NCI-H146 treated with DMSO at 0.1 percent for 48 hours (cell line): Measurements from ENCODE around the gene MICAL3.

Experiments
- DNase-seq: peaks from one replicate; lab custom pipeline; 2025; ENCODE audit not compliant: unreplicated experiment; lab: John Stamatoyannopoulos, UW

MICAL3 gene

DNA sequence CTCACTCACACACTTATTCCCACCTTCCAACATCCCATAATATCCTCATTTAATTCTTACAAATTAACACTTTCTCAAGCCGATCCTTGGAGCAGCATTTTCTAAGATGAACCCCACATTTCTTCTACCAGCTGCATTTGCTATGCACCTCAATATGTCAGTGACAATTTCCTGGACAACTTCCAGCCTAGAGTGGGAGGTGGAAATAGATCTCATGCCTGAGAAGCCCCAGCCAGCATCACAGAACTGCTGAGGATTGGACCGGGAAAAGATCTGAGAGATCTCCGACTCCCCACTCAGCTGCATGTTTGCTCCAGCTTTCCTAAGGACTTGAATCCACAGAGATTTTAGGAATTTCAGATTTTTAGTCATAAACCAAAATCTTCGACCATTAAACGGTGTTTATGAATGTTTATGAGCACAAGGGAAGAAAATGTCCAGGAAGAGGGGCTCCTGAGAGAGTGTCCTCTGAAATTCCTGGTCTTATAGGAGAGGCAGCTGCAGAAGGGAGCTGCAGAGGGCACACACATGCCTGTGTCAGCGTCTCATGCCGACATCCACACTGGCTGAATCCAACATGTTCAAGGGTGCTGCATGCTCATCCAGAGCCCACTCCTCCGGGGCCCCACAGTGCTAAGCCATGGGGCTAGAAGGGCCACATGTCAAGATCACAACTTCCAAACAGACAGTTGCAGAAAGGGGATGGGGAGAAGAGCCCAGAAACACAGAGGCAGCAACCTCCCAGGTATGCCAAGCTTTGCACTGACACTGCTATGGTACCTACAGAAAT is 68.6 kb downstream of the MICAL3 start:
- DNase-seq, result no peak

DNA sequence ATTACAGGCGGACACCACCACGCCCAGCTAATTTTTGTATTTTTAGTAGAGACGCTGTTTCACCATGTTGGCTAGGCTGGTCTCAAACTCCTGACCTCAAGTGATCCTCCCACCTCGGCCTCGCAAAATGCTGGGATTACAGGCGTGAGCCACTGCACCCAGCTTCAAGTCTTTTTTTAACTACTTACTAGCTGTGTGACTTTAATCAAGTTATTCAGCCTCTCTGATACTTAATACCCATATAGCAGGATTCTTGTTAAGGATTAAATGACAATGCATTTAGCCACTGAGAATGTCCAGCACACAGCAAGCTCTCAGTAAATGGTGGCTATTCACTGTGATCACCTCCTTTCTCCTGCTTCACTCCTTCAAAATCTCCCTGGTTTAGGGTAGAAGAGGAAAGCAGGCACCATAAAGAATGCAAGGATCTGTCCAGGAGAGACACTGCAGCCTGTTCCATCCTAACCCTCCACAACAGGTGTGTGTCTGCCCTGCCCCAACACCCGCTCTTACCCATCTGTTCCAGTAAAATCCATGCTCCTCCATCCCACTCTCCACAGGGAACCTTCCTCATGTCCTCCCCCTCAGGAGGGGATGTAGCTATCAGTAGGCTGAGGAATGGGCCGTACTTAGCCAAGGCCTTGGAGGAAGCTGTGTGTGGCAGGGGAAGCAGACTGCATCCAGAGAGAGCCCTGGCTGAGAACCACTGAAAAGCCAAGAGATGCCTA is 69.3 kb downstream of the MICAL3 start:
- no peak for DNase-seq

DNA sequence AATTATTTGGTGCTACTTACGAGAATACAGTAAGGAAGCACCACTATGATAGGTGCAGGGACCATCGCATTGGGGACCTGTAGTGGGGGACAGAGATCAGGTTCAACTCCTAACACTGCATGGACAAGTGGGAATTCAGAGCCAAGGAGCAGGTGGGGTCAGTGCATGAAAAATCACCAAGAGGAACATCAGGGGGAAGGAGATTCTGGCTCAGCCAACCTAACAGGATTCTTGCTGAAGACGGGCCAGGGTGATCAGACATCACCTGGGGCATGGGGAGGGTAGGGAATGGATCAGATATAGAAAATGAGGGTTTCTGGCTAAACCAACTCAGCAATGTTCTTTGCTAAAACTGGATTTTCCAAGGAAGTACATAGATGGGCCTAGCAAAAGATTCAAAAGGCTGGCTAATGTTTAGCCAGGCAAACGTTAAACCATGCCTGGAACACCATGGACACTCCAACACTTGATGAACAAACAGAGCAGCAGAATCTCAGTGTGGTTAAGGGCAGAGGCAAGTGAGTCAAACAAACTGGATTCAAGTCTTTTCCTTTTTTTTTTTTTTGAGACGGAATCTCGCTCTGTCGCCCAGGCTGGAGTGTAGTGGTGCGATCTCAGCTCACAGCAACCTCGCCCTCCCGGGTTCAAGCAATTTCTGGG is 70.0 kb downstream of the MICAL3 start:
- DNase-seq, result no peak

DNA sequence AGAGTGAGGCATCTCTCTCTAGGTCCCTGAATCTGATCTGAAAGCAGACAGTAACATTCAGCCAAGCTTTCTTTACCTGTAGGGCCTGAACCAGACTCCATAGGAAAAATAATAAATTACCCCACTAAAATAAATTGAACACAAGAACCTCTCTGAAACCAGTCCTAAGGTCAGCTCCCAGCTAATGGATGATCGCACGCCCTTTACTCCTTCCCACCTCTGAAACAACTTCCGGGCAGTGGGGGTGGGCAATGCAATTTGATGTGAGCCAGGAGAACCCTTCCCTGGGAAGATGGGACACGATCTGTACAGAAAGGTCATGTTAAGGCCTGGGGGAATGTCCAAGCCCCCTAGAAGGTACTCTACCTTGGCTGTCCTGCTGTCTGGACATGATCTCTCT is 71.2 kb downstream of the MICAL3 start:
- DNase-seq, result no peak

DNA sequence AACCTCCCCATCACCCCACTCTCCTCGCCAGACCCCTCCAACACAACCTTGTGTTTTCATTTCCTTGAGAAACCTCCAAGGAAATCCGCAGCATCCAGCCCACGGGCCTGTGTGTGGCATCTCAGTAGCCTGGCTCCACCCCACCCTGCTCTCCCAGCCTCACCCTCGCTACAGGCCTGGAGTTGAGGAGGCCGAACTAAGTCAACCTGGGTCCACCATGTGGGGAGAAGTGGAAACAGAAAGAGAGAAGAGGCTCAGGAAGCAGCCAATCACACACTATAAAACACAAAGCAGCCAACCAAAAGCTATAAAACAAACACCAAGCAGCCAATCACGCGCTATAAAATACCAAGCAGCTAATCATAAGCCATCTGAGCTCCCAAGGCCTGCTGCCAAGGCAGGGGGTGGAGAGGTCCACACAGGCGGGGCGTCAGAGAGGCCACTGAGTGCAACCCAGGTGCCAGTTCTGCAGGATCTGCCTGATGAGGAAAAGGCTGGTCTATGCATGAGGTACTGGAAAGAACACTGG is 72.0 kb downstream of the MICAL3 start:
- DNase-seq, result no peak

DNA sequence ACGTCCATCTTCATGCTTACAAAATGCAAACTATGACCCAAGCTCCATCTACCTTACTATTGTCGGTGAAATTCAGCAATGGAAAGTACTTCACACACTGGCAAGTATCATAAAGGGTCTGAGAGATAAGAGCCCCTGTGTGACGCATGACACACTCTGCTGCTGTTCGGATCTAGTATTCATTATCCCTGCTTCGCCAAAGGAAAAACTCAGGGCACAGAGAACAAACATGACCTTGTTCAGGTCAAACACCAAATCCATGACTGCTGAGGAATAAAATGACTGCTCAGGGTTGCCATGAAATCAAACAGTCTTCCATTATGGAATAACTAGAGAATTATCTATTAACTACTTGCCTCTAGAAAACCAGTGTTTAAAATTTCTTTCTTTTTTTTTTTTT is 73.0 kb downstream of the MICAL3 start:
- DNase-seq, result no peak

DNA sequence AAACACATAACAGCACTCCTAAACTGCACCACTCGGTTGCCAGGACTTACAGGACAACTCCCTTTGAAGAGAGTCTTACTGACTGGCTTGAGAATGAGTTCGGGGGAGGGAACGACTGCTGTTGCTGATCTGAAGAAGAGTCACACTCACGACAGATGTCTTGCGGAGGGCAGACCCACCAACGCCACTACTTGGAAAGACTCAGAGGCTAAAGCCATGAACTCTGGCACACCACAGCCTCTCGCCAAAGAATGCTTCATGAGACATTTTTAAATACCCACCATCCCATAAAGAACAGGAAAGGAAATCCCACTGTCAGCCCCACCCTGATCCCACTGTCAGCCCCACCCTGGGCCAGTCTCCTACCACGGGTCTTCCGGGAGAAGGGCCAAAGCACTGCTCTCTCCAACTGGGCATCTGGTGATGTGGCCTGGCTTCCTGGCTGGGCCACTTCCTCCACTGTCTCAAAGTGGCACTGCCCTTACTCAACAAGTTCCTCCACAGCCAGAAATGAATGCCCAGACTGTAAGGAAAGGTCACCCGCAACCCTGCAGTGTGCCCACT is 73.6 kb downstream of the MICAL3 start:
- DNase-seq, result no peak

DNA sequence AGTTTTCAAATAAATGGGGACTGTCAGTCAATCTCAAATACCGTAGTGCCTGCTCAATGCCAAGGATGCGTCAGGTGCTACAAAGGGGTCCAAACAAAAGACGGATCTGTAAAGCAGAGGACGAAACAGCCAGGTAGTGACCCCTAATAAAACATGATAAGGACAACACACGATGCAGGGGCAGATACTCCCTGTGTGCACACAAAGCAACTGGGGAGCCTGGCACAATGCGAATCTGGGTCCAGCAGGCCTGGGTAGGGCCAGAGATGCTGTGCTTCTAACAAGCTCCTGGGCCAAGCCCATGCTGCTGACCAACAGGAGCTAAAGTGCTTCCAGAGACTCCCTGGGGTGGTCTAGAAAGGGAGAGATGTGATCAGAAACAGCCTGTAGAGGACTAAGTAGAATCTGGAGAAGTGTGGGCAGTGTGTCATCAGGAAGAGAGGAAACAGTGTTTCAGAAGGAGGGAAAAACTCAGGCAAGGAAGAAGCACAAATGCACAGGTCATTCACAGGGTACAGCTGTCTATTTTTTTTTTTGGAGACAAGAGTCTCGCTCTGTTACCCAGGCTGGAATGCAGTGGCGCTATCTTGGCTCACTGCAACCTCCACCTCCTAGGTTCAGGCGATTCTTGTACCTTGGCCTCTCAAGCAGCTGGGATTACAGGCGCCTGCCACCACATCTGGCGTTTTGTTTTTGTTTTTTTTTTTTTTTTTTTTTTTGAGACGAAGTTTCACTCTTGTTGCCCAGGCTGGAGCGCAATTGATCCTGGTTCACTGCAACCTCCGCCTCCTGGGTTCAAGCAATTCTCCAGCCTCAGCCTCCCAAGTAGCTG is 74.5 kb downstream of the MICAL3 start:
- DNase-seq, result no peak

DNA sequence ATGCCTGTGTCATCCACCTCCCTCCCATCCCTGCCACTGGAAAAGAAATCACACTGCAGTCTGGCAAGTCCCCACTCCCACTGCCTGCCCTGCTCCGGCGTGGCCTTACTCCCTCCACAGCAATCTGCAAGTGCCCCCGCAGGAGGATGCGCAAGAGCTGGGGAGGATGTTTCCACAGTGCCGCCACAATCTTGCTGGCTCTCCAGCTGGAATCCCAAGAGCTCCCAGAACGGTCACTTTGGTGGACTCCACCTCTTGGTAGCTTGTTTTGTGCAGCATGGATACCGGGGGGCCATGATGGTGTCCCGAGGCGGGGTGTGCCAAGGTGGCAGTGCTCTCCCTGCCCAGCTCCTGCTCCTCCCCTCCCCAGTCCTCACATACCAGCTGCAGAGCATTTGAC is 76.3 kb downstream of the MICAL3 start:
- DNase-seq, result no peak

DNA sequence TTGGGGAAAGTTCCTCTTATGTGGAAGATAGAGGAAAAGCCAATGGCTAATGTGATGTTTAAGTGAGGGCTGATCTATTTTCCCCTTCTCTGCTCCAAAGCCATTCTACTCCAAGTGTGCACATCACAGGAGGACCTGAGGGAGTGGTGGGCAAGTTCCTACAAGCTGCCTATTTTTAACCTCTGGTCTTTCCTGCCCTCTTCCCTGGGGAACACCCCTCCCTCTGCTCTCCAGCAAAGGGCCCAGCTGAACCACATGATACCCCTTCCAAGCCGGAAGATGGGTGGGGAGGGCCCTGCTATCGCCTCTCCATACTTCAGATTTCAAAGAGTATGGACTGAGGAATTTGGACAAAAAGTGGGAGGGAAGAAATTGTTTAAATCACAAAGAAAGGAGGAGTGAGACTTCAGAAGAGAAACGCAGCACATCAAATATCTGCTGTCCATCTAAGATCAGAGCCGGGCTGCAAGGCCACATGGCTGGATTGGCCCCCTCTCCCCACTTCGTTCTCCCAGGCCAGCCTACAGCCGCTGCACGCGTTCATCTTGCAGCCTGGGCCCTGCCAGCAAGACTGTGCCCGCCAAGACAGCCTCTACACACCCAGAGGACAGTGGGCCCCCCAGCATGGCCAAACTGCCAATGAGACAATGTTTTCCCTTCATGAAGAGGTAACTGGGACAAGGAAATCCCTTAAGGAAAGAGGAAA is 77.5 kb downstream of the MICAL3 start:
- no peak for DNase-seq

DNA sequence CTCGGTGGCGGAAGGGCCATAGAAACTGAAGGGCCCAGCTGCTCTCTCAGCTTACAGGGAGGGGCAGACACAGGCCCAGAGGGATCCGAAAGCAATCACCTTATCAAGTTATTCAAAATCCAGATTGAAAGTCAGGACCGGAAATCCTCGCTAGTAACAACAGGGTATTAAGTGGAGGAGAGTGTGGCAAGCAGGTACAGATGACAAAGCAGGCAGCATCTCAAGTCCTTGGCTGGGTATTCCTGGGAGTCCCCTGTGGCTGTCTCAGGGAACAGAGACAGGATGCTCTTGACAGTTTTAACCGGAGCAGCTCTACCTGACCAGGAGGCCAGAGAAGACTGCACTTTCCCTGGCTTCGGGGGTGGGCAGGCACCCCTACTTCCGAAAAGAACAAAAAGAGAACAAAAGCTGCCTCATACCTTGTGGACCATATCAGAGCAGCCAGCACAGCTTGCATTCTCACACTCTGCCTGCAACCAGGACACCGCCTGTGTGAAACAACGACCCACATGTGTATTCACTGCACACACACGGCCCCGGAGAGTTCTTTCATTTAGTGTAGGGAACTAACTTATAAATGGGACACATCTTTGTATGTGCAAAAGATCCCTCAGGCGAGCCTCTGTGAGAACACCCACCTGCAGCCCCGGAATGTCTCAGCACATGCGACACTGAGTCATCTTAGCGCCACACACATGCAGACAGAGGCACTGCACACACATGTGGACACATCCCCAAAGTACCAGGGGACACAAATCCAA is 78.3 kb downstream of the MICAL3 start:
- no peak for DNase-seq

DNA sequence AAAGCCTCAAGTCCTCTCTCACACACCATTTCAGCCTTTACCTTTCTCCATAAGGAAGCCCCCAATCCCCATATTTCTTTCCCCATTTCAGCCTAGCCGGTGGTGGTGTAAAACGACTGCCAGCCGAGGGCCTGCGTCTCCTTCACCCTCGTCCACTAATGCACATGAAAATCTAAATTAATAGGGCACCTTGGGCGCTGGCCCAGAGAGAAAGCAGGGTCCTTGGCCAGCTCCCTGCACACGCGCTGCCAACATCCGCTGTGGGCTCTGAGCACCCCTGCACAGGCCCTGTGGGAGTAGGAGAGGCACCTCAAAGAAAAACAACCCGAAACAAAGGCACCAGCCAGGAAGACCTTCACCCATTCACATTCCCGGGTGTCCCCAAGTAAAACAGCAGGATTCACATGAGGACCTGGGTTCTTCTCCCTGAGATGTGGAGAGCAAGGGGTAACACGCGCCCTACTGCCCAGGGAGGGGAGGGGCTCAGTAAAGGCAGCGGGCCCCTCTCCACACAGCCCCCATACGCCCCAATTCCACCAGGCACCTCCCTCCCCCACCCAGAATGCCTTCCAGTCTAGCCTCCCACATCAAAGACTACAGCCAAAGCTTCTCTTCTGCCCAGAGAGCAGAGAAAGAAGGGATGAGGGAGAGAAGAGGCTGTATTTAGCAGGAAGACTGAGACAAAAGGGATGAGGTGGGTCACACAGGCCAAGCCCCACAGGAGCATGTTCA is 79.0 kb downstream of the MICAL3 start:
- DNase-seq, result no peak

DNA sequence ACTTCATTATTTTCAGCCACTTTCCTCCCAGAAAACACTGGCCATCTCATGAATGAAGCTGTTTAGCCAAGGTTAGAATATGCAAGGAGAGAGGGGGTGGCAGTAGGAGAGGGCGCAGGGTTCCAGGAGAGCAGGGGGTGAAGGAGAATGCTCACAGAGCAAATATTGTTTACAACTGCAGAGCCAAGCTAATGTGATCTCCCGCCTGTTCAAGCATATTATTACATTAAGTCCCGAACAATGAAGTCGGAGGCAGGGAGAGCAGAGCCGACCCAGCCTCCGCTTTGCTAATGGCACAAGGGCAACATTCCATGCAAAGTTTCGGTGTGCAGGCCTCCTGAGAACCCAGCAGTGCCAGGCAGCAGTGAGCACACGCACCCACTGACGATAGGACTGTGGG is 80.1 kb downstream of the MICAL3 start:
- no peak for DNase-seq

DNA sequence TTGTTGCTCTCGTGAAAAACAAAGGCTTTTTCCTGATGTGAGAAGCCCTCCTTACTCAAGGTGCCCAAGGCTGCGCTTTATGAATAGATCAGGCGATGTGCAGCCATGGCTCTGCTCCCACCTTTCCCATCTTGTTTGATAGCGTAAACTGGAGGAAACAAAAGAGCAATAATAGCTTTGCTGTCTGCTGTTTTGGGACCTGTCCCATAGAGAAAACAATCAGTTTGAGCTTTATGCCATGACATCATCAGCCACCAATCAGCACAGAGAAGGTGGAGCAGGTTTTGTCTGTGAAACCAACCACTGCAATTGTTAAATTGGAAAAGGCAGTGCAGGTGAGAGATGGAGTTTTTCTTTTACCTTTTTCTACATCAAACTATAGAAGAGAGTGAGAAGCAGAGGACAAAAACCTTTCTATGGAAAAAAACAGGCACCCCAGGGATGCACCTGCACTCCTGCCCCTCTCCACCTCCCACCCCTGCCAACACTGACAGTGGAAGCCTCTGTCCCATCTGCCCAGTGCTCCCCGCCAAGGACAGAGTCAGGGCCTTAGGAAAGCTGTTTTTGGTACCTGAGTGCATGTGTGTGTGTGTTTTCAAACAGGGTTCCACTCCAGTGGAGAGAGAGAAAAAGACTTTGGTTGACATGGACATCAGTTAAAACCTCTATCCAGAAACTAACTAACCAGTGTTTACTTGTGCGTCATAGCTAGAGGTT is 80.7 kb downstream of the MICAL3 start:
- no peak for DNase-seq

DNA sequence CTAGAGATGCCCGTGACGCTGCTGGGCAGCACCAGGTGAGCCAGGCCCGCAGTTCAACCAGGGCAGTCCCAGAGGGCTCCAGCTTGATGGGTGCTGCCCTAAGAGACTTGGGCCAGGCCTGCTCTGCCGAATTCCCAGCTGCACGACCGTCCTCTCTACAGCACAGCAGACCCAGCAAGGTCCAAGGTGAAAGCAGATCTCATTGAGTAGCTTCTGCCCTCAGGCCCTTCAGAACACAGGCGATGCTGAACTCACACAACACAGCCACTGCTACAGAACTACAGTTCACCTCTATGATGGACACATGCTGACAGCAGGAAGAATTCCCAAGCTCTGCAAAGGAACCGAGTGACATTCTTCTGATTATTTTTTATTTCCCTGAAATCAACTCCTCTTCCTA is 81.6 kb downstream of the MICAL3 start:
- no peak for DNase-seq

DNA sequence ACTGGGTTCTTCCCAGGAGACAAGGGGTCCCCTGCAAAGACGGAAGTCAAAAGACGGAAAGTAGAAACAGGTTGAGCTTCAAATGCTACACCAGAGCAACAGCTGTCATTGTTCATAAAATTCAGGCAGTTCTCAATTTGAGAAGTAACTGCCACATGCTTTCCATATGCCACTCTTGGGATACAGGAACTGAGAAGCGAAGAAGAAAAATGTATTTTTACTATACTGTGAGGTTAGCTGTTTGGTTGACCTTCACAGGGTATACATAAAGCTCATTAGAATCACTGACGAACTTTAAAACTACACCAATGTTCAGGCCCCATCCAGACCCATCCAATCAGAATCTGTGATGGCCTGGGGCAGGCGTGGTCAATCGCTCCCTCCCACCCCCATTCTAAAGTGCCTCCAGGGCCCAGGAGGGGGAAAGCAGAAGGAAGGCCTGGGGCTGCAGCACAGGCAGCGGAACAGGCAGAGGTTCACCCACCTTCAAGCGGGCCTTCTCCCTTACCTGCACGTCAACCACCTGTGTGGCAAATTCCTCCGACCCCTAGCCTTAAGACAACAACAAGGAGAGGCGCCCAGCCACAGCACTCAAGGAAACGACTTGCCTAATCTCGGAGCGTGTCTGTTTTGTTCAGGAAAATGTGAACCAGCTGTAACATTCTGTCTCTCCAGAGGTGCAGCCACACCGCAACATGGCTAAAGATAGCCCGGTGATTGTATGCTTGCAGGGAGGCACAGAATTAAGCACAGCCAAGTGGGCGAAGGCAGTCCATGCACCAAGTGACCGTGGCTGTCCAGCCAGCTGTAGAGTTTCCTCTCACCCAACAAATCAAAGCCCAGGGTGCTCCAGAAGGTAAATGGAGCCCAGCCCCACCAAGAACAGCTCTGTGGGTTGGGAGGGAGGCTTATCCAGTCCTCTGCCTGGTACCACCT is 82.6 kb downstream of the MICAL3 start:
- no peak for DNase-seq

DNA sequence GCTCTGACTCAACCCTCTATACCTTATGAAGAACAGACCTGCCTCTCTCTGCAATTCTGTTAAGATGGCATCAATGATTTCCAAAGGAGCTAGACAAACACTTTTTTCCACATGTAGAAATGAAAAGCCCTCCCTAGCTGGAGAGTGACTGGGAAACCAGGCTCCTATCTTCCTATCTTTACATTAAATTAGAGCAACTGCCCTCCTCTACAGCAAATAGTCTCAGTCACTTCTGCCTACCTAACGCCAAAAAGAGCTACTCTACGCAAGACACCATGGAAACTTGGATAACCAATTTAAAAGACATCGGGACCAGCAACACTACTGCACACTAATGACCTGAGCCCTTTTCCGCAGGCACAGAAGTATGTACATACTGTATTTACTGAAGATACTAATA is 84.8 kb downstream of the MICAL3 start:
- DNase-seq, result no peak
